Effector CD4-positive, alpha-beta T cell (primary cell): ENCODE data around the gene BCKDHA.
A peak's percentile ranks its signal among the peaks of the same experiment; 100 is the strongest.
"Not testable (repeated sequence)": the region's sequence is repeated elsewhere in the genome, so short reads cannot be mapped to it uniquely, and the experiment has no call there.

ENCODE experiments used
- DNase-seq: peaks from one replicate; pipeline ENCODE4 v3.0.0-alpha.2; 2020

The BCKDHA gene

GRCh38 chr19:41449079-41449864 is 51.7 kb downstream of the BCKDHA start:
- DNase-seq: peak; percentile 64

GRCh38 chr19:41449865-41450178 is 52.2 kb downstream of the BCKDHA start:
- no peak for DNase-seq

- DNase-seq: no peak
These were observed 55.1 kb downstream of the BCKDHA start for GRCh38 chr19:41452584-41453275.

- DNase-seq: no peak
These were observed 58.3 kb downstream of the BCKDHA start for GRCh38 chr19:41455936-41456335.

GRCh38 chr19:41456342-41456918 is 58.8 kb downstream of the BCKDHA start:
- no peak for DNase-seq

GRCh38 chr19:41457241-41457640 is 59.6 kb downstream of the BCKDHA start:
- DNase-seq: no peak

- DNase-seq: no peak
These were observed 64.9 kb downstream of the BCKDHA start for GRCh38 chr19:41462497-41462896.

GRCh38 chr19:41463257-41464256 is 65.9 kb downstream of the BCKDHA start:
- not testable (repeated sequence) for DNase-seq
